Hepatocyte (in vitro differentiated cells): ENCODE results near the gene KMT2B. TPM values are rescaled to one million over a fixed set of nuclear protein-coding genes. Genes with fewer than 3 reads are reported as not detected.

Experiments
- DNase-seq: peaks from one replicate; pipeline ENCODE4 v3.0.0-alpha.2; 2016; ENCODE audit warnings: low spot score
- H2AFZ ChIP-seq: fragments of 200-600 bp; sonication (generic); 2 replicates; pipeline ENCODE4 v1.6.0; 2016; ENCODE audit warnings: antibody characterized with exemption, mild to moderate bottlenecking
- H3K27ac ChIP-seq: fragments of 200-600 bp; sonication (generic); 2 replicates; pipeline ENCODE4 v1.5.1; 2016; ENCODE audit warnings: mild to moderate bottlenecking
- H3K27me3 ChIP-seq: fragments of 200-600 bp; sonication (generic); 2 replicates; pipeline ENCODE4 v1.6.1; 2016
- H3K36me3 ChIP-seq: fragments of 200-600 bp; sonication (generic); replicated peaks from 2 replicates; pipeline ENCODE4 v1.5.1; 2016; ENCODE audit warnings: low read depth; ENCODE audit not compliant: insufficient read depth
- H3K4me1 ChIP-seq: fragments of 200-600 bp; sonication (generic); 2 replicates; pipeline ENCODE4 v1.5.1; 2016; ENCODE audit warnings: mild to moderate bottlenecking, moderate library complexity; ENCODE audit not compliant: insufficient read depth
- H3K4me2 ChIP-seq: fragments of 200-600 bp; sonication (generic); 2 replicates; pipeline ENCODE4 v1.6.0; 2016
- H3K4me3 ChIP-seq: fragments of 200-600 bp; sonication (generic); 2 replicates; pipeline ENCODE4 v1.5.1; 2016; ENCODE audit warnings: mild to moderate bottlenecking
- H3K79me2 ChIP-seq: fragments of 200-600 bp; sonication (generic); 2 replicates; pipeline ENCODE4 v1.6.0; 2017; ENCODE audit warnings: mild to moderate bottlenecking
- H3K9me2 ChIP-seq: fragments of 200-600 bp; sonication (generic); replicated peaks from 2 replicates; pipeline ENCODE4 v1.6.0; 2017; ENCODE audit warnings: mild to moderate bottlenecking; ENCODE audit not compliant: insufficient read depth
- H3K9me3 ChIP-seq: fragments of 200-600 bp; sonication (generic); 2 replicates; pipeline ENCODE4 v1.5.1; 2016; ENCODE audit warnings: low read depth, mild to moderate bottlenecking
- H4K20me1 ChIP-seq: fragments of 200-600 bp; sonication (generic); 2 replicates; pipeline ENCODE4 v1.6.0; 2016; ENCODE audit warnings: mild to moderate bottlenecking; ENCODE audit not compliant: insufficient read depth, poor library complexity, severe bottlenecking
- EZH2 ChIP-seq: fragments of 200-600 bp; sonication (generic); IDR thresholded peaks from 2 replicates; pipeline ENCODE4 v1.6.1; 2016; ENCODE audit warnings: antibody characterized with exemption, mild to moderate bottlenecking, borderline replicate concordance
- EZH2phosphoT487 ChIP-seq: fragments of 200-600 bp; sonication (generic); IDR thresholded peaks from one replicate; pipeline ENCODE4 v1.6.1; 2018; ENCODE audit warnings: antibody characterized with exemption, mild to moderate bottlenecking, low read depth, moderate library complexity; ENCODE audit not compliant: unreplicated experiment, severe bottlenecking
- WGBS: methylation state at CpG from one replicate; pipeline ENCODE4 v1.1.6; 2016; ENCODE audit warnings: low lambda C conversion rate; ENCODE audit errors: missing lambda C conversion rate; 5-methylcytosine and 5-hydroxymethylcytosine counted together
- polyA plus RNA-seq: library from polyadenylated mRNA; unstranded; fragments of >200 nt; fragmentation: Nextera tagmentation; extraction: Ambion mirVana; gene quantifications from 2 replicates; pipeline ENCODE4 v1.2.1, GENCODE V29; 2016
- total RNA-seq: library from RNA; depleted of rRNA; stranded (reverse); fragments of >200 nt; gene quantifications from 2 replicates; pipeline ENCODE4 v1.2.3, GENCODE V29; 2014
- TF ChIP-seq, protein P1 (sequence below): fragments of 200-600 bp; sonication (generic); IDR thresholded peaks from 2 replicates; pipeline ENCODE4 v1.5.1; 2016; ENCODE audit warnings: antibody characterized with exemption, mild to moderate bottlenecking; ENCODE audit not compliant: poor library complexity

Gene KMT2B
- total and polyA plus RNA-seq, 2 experiments from 2014 or later: 9.3 to 12.8 TPM

DNA sequence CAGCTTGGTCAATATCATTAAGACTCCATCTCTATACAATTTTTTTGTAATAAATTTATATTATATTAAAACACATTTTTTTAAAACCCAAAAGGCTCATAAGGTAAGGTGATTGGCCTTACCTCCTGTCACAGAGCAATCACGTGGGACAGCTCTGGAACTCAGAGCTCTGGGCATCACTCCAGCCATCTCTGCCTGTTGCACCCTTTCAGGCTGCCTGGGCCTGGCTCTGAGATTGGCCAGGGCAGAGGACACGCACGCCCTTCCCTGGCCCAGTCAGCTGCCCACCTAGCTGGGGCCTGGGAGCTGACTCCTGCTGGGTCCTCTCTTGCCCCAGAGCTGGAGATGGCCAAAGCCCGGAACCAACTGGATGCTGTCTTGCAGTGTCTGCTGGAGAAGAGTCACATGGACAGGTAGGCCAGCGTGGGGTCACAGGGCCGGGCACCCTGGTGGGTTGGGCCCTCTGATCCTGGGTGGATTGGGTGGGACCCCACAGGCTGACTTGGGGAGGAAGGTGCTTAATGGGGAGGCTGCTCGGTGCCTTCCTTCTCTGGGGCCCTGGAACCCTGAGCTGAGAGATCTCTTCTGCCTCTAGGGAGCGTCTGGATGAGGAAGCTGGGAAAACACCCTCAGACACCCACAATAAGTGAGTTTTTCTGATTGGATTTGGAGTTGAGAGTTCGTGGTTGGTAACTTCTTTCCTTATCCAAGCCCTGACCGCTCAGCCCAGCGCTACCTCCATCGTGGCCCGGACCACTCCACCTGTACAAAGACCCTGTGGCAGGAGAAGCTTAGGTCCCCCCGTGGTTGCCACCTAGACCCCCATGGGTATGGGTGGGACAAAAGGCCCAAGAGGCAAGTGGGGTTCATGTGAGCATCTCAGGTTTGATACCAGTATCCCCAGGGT lies 34.3 kb downstream of the KMT2B start:
- Histone ChIP-seq H3K4me1 (peaks cover 25% of the 10 kb centered on the region), H3K79me2 (peaks cover 27% of the 10 kb centered on the region), H3K9me3 (no peaks in the 10 kb centered on the region), H3K9me2 (no peaks in the 10 kb centered on the region), H4K20me1 (no peaks in the 10 kb centered on the region), H3K4me3 (no peak overlapping the region), H3K27me3 (peaks cover 2% of the 10 kb centered on the region), H3K27ac (no peak overlapping the region), H2AFZ (no peak overlapping the region), H3K4me2 (no peak overlapping the region), H3K36me3 (no peaks in the 10 kb centered on the region)
- WGBS: 97% methylated on average over 14 of the region's 14 CpGs
- no peak for TF ChIP-seq EZH2
- TF ChIP-seq, protein P1, sequence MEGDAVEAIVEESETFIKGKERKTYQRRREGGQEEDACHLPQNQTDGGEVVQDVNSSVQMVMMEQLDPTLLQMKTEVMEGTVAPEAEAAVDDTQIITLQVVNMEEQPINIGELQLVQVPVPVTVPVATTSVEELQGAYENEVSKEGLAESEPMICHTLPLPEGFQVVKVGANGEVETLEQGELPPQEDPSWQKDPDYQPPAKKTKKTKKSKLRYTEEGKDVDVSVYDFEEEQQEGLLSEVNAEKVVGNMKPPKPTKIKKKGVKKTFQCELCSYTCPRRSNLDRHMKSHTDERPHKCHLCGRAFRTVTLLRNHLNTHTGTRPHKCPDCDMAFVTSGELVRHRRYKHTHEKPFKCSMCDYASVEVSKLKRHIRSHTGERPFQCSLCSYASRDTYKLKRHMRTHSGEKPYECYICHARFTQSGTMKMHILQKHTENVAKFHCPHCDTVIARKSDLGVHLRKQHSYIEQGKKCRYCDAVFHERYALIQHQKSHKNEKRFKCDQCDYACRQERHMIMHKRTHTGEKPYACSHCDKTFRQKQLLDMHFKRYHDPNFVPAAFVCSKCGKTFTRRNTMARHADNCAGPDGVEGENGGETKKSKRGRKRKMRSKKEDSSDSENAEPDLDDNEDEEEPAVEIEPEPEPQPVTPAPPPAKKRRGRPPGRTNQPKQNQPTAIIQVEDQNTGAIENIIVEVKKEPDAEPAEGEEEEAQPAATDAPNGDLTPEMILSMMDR: no peak
- TF ChIP-seq EZH2phosphoT487: no peak
- no peak for DNase-seq

DNA sequence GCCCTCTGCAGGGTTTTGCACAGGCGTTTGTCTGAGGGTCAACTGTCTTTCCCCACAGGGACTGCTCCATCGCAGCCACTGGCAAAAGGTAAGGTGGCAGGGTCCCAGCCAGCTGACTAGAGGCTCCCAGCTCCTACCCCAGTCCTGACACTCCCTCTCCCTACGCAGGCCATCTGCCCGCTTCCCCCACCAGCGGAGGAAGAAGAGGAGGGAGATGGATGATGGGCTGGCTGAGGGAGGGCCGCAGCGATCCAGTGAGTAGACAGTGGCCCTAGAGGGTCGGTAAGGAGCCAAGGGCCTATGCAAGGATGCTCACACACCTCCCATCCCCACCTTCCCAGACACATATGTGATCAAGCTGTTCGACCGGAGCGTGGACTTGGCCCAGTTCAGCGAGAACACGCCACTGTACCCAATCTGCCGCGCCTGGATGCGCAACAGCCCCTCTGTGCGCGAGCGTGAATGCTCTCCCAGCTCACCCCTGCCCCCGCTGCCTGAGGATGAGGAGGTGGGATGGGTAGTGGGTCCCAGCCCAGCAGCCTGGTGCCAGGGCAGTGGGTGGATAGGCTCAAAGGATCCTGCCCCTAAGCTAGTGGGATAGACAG lies 35.0 kb downstream of the KMT2B start:
- no peak for DNase-seq
- Histone ChIP-seq H3K36me3 (no peaks in the 10 kb centered on the region), H3K4me3 (no peak overlapping the region), H4K20me1 (no peaks in the 10 kb centered on the region), H2AFZ (no peak overlapping the region), H3K4me2 (no peak overlapping the region), H3K79me2 (peaks cover 21% of the 10 kb centered on the region), H3K27me3 (peaks cover 2% of the 10 kb centered on the region), H3K4me1 (peaks cover 27% of the 10 kb centered on the region), H3K9me3 (no peaks in the 10 kb centered on the region), H3K9me2 (no peaks in the 10 kb centered on the region), H3K27ac (no peak overlapping the region)
- TF ChIP-seq EZH2phosphoT487 (no peak), EZH2 (no peak)
- TF ChIP-seq, protein P1: no peak
- 98% methylated on average over 20 of the region's 20 CpGs for WGBS

DNA sequence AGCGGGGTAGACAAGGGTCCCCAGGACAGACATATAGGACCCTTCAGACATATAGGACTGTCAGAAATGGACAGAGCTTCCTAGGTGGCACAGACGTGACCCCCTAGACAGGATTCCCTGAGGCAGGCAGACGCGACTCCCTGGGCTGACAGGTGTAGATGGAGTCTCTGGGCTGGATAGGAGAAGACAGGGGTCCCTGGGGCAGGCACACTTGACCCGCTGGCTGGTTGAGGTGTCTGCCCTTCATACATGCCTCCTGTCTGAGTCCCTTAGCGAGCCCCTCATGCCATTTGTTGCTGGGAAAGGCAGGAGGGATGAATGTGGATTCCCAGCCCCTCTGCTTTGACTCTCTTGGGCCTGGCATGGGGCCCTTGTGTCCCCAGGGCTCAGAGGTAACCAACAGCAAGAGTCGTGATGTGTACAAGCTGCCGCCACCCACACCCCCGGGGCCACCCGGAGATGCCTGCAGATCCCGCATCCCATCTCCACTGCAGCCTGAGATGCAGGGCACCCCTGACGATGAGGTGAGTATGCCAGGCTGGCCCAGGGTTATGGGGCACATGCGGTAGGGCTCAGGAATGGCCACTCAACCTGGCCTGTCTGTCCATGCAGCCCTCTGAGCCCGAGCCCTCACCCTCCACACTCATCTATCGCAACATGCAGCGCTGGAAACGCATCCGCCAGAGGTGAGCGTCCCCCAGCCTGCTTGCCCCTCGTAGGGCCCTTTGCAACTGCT lies 36.0 kb downstream of the KMT2B start:
- Histone ChIP-seq H3K4me1 (peaks cover 30% of the 10 kb centered on the region), H3K4me3 (no peak overlapping the region), H3K79me2 (peaks cover 21% of the 10 kb centered on the region), H4K20me1 (no peaks in the 10 kb centered on the region), H3K27ac (no peak overlapping the region), H3K9me2 (no peaks in the 10 kb centered on the region), H3K27me3 (peaks cover 2% of the 10 kb centered on the region), H2AFZ (no peak overlapping the region), H3K36me3 (no peaks in the 10 kb centered on the region), H3K9me3 (no peaks in the 10 kb centered on the region), H3K4me2 (no peak overlapping the region)
- no peak for TF ChIP-seq EZH2phosphoT487
- no peak for TF ChIP-seq EZH2
- TF ChIP-seq, protein P1: no peak
- WGBS: 93% methylated on average over 19 of the region's 20 CpGs
- no peak for DNase-seq
